CD4-positive, alpha-beta T cell treated with Interleukin-10 for 1 hour (primary cell): ENCODE measurements around the gene CPLX1.

Experiments
- DNase-seq: peaks from one replicate; pipeline ENCODE4 v3.0.0-alpha.2; 2020

Gene CPLX1

DNA sequence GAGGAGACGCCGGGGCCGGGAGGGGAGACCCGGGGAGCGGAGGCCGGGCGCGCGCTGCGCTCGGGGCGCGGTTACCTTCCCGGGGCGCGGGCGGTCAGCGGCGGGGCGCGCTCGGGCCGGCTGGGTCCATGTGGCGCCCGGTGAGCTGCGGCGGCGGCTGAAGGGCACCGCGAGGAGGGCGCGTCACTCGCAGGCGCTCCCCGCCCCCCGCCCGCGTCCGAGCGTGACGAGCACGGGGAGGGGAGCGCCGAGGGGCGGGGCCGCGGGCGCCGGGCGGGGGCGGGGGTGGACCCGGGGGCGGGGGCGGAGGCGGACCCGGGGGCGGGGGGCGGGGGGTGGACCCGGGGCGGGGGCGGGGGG, at the start of gene CPLX1:
Gene CPLX1 (minus strand): TSS at position 159 of the 360 bp plus-strand sequence. CDS start 1,607 bp downstream, outside the sequence.
- DNase-seq, result peak; percentile 5

DNA sequence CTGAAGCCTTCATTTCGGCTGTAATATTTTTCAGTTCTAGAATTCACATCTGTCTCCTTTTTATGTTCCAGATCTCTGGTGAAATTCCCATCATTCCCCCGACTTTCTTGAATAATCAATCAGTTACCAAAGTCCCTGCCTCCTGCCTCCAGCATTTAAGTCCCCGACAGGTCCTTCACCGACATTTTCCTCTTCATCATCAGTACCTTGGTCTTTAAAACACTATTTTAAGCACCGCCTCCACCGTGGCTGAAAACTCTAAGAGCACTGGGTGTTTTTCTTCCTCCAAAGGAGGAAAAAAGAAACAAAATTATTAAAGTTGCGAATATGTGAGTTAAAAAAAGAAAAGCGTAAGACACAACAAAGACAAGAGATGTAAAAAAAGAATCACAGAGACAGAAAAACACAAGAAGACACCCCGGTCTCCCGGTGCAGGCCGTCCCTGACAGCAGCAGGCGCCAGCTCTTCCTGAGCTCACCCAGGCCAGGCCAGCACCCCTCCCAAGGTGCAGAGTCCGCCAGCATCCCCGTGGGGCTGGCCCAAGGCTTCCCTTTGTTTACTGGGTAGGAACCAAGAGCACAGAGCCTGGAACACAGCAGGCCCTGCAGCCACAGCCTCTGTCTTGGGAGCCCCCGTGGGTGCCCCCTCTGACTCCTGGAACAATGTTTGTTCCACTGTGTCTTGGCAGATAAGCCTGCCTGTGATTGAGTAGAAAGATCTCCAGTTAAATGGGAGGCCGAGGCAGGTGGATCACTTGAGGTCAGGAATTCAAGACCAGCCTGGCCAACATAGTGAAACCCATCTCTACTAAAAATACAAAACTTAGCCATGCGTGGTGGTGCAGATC, 49.3 kb upstream of the CPLX1 start:
- DNase-seq, result no peak

DNA sequence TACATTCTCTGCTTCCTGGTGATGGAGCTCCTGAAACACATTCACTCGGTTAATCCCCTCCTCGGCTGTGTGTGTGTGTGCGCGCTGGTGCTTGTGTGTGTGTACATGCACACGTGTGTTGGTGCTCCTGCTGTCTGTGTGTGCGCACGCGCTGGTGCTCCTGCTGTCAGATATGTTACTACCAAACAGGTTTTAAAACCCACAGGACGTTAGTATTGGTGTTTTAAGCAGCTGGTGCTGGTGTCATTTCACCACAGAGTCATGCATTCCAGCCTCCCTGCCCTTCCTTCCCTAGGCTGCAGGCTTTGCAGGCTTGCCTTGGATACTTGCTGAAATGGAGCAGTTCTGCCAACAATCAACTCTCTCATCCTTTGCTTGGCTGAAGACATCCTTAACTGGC, 48.1 kb upstream of the CPLX1 start:
- no peak for DNase-seq

DNA sequence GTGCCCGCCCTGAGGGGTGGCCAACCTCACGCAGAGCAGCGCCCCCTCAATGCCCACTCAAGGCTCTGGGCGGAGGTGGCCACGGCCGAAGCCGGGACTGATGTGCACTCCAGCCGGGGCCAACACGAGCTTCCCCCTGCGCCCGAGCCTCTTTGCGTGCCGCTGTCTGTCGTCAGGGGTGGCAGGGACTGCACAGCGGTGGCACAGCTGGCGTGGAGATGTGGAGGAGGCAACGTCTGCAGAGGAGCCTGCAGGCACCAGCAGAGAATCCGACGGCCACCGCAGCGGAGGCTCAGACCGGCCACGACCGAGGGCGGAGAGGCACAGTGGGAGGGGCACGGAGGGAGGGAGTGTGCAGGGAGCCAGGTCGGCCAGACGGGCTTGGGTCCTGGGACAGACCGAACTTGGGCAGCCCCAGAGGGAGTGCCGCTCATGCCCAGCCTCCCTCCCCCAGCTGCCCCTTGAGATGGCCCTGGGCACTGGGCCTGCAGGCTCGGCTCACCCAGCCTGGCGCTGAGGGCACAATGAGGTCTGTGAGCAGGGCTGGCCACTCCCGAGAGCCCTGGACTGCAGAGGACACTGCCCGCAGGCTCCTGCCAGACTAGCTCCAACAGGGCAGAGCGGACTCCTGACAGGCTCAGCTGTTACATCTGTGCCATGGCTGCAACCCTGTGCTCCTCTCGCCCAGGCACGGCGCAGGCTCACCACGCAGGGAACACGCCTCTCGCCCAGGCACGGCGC, 46.5 kb upstream of the CPLX1 start:
- no peak for DNase-seq

DNA sequence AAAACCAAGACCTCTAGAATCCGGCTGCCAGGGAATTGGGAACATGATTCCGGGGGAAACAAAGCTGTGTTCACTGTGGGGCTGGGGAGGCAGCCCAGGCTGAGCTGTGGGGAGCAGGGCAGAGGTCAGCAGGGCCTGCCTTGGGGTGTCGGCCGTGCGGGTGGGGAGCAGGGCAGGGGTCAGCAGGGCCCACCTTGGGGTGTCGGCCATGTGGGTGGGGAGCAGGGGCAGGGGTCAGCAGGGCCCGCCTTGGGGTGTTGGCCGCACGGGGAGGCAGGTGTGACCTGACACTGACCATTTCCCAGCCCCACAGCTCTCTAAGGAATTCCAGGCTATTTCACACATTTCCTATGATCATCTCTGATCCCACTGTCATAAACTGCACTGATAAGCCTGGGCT, 45.6 kb upstream of the CPLX1 start:
- DNase-seq, result no peak

DNA sequence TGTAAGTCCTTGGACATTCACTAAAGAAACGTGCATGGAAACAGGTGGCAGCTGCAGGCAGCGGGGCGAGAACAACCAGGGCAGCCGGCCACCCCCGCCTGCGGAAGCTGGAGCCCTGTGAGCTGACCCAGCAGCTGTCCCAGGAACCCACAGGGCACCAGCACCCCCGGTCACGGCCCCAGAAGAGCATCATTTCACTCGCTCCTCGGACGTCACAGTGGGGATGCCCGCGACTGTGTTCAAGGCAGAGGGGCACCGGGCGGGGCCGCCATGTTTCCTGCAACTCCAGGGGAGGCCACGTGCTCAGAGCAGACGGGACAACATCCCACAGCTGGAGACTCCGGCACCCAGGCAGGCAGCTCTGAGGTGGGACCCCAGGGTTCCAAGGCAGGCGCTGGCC, 45.0 kb upstream of the CPLX1 start:
- DNase-seq, result no peak

DNA sequence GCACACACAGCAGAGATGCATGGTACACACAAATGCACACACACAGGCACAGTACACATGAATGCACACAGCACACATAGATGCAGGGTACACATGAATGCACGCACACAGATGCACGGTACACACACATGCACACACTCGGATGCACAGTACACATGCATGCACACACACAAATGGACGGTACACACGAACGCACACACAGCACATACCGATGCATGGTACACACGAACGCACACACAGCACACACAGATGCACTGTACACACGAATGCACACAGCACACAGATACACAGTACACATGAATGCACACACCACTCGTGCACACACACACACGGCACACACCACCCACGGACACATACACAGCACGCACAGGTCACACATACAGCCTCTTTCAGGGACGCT, 43.8 kb upstream of the CPLX1 start:
- no peak for DNase-seq

DNA sequence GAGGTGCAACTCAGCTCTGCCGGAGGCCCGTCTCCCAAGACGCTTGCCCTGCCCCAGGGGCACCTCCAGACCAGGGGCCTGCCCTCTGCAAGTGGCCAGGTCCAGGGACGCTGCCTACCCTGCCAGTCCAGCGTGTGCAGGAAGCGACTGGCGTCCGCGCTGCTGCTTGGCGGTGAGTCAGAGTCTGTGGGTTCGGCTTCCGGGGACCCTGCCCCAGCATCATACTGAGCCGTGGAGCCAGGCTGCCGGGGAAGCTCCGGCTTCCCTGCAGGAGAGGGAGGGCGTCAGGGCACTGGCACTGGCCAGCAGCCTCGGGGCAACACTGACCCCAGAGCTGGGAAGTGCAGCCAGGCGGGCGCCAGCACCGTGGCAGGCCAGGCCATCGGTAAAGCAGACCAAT, 42.5 kb upstream of the CPLX1 start:
- no peak for DNase-seq

DNA sequence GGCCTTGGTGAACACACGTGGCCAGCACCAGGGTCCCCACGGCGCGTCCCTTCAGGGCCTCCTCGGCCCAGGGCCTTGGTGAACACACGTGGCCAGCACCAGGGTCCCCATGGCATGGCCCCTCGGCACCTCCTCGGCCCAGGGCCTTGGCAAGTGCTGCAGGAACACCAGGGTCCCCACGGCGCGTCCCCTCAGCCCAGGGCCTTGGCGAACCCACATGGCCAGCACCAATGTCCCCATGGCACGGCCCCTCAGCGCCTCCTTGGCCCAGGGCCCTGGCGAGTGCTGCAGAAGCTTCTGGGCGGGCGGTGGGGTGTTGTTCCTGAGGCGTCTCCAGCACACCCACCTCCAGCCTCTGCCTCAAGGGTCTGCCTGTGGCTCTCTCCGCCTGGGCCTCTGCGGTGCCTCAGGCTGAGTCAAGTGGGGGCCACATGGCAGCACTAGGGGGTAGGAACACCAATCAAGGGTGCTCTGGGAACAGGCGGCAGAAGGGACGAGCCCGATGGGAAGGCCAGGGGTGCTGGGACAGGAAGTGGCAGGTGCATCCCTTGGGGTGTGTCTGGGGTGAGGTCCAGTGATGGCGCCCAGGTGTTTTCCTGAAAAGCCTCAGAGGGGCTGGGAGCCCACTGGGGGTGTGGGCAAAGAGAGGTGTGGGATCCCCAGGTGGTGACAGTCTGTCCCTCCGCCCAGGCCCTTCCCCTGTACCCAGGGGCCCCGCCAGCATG, 41.8 kb upstream of the CPLX1 start:
- DNase-seq, result no peak

DNA sequence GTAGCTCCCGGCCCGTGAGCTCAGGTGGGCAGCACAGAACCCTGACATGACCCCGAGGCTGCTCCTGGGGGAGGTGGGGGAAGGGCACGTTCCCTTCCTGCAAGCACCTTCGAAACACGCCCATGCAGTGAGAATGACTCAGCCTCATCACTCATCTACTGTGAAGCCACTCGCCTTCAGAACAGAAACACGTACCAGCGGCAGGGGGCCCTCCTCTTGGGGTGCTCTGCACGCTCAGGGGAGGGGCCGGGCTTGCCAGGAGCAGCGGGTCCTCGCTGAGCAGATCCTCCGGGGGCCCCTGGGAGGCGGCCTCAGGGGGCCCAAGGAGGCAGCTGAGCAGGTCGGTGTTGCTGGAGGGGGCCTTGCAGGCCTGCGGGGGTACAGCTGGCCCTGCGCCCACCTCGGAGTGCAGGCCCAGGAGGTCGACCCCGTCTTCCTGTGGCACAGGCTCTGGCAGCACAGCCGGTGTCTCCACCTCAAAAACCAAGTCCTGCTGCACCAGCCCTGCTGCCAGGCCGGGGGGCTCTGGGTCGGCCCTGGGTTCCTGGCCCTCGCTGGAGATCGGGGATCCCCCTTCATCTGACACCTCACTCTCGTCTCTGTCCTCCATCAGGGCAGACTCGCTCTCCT, 40.9 kb upstream of the CPLX1 start:
- no peak for DNase-seq

DNA sequence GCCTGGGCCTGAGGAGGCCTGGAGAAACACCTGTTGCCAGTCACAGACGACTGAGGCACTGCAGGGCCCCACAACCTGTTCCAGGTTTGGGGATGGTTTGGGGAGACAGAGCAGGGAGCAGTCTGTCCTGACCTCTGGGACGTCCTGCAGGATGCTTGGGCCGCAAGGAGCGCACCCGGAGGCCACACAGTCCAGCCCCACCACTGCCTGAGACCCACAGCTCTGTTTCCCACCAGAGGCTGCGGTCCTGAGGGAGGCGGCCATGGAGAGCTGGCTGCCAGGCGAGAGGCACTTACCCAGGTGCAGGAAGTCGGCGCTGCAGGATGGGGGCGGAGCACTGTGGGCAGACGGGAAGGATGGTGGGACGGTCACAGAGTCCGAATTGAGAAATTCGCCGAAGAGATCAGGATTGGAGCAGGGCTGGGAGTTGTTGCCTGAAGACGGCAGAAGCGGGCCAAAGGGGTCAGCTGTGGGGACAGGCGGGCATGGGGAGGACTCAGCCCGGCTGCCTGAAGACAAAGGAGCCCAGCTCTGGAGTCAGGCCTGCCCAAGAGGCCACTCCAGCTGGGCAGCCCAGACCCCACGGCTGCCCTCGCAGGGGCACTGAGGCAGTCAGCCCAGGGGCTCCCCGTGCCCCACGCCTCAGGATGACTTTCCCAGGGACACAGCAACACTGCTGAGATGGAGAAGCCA, 40.3 kb upstream of the CPLX1 start:
- no peak for DNase-seq

DNA sequence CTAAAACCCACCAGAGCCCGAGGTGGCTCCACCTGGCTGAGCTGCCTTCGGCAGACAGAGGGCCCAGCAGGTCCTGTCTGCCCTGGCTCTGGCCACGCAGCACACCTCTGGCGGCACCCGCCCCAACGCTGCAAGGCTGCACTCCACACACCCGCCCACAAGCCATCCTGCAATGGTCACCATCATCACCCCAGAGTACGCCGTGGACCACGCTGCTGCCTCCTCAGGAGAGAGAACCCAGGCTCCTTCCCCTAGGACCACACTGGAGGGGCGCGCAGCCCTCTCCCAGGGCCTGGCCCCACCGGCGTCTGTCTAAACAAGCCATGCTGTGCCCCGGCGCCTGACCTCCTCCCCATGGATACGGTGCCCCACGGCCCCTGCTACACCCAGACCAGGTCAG, 39.6 kb upstream of the CPLX1 start:
- no peak for DNase-seq

DNA sequence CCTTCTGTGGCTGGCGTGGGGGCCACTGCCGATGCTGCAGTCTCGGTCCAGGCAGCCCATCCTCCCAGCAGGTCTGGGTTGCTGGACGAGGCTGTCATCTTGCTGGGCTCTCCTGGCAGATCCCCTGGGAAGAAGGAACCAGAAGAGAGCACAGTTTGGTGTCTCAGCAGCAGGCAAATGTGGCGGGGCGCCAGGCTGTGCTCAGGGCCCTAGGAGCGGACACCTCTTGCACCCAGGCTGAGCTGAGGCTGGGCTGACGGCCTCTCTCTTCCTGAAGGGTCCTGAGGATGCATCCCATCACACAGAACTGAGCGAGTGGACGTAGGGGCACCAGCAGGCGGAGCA, 39.2 kb upstream of the CPLX1 start:
- DNase-seq, result no peak

DNA sequence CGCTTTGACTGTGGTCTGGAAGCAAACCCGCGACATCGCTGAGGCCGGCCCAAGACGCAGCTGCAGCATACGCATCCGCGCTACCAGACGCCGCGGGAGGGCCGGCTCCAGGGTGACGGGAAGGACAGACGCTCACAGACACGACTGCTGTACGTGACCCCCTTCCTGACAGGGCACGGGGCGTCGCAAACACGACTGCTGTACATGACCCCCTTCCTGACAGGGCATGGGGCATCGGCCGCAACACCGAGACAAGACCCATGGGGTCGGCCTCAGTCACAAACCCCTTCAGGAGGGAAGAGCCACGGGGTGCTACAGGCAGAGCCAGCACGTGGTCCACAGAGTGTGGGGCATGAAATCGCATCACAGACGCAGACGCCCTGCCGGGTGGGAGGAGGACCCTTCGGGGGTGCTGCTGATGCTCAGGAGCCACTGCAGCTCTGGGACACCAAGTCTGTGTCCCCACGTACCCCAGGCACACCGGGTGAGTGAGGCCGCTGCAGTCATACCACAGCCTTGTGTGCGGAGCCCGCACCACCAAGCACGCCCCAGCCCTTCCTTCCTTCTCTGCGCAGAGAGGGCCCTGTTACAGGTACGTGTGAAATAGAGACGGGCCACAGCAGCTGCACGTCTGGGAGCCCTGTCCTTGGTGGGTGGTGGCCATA, 38.7 kb upstream of the CPLX1 start:
- DNase-seq, result no peak

DNA sequence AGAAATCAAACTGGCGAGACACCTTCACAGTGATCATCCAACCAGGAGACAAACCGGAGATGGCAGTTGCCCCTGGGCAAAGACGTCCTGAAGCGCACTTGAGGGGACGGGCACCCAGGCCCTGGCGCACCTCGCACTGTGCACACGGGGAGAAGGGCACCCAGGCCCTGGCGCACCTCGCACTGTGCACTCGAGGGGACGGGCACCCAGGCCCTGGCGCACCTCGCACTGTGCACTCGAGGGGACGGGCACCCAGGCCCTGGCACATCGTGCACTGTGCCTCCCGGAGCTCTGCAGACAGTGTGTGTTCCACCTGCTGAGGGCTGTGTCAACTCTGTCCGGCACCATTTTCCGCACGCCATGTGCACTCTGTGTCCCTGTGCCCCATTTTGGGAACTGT, 34.6 kb upstream of the CPLX1 start:
- no peak for DNase-seq

DNA sequence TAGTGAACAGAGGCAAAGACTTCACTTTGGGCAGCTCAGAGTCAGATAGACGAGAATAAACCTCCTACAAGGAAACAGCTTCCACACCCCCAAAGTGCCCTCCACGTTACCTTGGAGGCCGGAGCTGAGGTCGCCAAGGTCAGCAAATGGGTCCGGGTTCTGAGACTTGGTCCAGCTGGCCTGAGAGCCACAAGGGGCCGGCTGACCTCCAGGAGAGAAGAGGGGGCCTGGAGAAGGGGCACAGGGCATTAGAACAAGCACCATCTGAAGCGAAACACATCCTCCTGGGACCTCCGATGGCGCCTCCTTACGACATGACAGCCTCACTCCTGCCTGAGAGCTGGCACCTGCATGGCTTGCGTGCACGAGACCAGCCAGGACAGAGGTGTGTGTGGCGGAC, 33.6 kb upstream of the CPLX1 start:
- DNase-seq, result no peak

DNA sequence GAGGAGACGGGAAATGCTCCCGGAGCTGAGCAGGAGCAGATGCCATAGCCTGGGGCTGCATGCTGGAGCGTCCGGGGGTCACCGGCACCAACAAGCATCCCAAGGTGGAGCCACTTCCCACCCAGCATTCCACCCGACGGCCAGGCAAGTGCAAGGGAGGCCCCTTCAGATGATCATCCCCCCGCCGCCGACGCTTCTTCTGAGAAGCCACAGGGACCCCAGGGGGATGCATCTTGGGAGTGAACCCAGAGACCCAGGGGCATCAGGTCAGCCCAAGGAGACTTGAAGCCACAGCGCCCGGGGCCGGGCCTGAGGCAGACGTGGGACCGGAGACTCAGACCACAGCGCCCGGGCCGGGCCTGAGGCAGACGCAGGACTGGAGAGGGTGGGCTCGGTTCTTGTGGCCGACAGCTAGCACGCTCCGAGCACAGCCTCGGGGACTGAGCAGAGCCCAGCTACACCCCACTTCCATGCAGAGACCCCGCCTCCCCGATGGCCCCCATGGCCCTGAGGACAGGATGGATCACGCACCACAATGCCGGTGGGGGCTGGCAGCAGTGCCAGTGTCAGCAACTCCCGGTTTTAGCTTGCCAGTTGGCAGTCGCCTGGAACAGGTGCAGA, 33.0 kb upstream of the CPLX1 start:
- no peak for DNase-seq

DNA sequence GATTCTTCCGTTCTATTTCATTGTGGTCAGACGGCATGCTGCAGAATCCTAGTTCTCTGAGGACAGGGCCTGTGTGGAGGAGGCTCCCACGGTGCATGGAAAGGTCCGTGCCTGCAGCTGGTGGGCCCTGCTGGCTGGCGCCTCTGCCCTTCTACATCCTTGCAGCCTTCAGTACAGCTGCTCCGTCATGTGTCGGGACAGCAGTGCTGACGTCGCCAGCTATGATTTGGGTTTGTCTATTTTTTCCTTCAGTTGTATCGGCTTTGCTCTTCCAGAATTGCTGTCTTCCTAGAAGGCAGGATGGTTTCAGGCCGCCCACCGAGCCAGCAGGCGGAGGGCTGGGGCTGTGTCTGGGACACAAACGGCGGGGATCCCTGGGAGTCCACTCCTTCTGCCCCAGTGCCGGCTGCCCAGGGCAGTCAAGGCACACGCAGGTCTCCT, 32.1 kb upstream of the CPLX1 start:
- DNase-seq, result no peak

DNA sequence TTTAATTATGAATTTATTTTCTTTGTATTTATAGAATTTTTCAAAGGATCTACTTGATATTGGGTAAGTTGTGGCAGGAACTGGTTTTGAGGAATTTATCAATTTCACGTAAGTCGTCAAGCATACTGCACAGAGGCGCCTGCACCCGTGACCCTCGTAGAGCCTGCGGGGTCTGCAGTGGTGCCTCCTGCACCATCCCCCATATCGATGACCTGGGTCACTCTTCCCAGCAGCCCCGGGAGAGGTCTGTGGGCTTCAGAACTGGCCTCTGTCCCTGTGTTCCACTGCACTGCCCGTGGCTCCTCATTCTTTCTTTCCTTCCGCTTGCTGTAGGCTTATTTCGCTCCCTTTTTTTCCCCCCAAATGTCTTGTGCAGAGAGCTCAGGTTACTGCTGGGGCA, 31.5 kb upstream of the CPLX1 start:
- DNase-seq, result no peak

DNA sequence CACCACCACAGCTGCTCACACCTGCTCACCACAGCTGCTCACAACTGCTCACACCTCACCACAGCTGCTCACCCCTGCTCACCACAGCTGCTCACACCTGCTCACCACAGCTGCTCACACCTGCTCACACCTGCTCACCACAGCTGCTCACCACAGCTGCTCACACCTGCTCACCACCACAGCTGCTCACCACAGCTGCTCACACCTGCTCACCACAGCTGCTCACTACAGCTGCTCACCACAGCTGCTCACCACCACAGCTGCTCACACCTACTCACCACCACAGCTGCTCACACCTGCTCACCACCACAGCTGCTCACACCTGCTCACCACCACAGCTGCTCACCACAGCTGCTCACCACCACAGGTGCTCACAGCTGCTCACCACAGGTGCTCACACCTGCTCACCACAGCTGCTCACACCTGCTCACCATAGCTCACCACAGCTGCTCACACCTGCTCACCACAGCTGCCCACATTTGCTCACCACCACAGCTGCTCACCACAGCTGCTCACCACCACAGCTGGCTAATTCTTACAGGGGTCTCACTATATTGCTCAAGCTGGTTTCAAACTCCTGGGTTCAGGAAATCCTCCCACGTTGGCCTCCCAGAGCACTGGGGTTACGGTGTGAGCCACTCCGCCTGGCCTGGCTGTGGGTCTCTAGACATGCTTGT, 30.4 kb upstream of the CPLX1 start:
- peak; percentile 26 for DNase-seq

DNA sequence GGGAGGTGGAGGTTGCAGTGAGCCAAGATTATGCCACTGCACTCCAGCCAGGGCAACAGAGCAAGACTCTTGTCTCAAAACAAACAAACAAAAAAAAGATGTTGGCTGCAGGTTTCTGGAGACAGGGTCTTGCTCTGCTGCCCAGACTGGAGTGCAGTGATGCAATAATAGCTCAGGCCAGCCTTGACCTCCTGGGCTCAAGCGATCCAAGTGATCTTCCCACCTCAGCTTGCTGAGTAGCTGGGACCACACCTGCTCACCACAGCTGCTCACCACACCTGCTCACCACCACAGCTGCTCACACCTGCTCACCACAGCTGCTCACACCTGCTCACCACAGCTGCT, 29.9 kb upstream of the CPLX1 start:
- peak; percentile 38 for DNase-seq
